ENCODE measurements around the gene PGM2.

The PGM2 gene

GRCh38 chr4:37793562-37793961, 32.9 kb upstream of the PGM2 start:
- no peak overlapping the region for H3K4me3 ChIP-seq (ENCODE audit: low read depth, low read length)
- TF ChIP-seq, protein P1, sequence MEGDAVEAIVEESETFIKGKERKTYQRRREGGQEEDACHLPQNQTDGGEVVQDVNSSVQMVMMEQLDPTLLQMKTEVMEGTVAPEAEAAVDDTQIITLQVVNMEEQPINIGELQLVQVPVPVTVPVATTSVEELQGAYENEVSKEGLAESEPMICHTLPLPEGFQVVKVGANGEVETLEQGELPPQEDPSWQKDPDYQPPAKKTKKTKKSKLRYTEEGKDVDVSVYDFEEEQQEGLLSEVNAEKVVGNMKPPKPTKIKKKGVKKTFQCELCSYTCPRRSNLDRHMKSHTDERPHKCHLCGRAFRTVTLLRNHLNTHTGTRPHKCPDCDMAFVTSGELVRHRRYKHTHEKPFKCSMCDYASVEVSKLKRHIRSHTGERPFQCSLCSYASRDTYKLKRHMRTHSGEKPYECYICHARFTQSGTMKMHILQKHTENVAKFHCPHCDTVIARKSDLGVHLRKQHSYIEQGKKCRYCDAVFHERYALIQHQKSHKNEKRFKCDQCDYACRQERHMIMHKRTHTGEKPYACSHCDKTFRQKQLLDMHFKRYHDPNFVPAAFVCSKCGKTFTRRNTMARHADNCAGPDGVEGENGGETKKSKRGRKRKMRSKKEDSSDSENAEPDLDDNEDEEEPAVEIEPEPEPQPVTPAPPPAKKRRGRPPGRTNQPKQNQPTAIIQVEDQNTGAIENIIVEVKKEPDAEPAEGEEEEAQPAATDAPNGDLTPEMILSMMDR (IDR thresholded peaks at IDR 0.05; ENCODE audit: low read depth, low read length) = peak; percentile 54

DNA sequence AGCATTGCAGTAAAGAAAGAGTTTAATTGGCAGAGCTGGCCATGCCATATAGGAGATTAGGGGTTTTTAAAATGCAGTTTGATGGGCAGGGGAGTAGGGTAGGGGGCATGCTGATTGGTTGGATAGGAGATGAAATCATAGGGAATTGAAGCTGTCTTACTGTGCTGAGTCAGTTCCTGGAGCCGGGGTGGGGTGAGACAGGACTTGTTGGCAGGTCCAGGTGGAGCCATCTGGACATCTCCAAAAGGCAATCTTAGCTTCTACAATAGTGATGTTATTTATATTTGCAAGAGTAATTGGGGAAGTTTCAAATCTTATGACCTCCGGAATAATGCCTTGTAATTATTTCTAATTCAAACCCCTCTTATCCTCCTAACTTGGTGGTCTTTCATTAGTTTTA, 32.4 kb upstream of the PGM2 start:
- TF ChIP-seq, protein P1 (IDR thresholded peaks at IDR 0.05; ENCODE audit: low read depth, low read length) = no peak
- no peak overlapping the region for H3K4me3 ChIP-seq (ENCODE audit: low read depth, low read length)

DNA sequence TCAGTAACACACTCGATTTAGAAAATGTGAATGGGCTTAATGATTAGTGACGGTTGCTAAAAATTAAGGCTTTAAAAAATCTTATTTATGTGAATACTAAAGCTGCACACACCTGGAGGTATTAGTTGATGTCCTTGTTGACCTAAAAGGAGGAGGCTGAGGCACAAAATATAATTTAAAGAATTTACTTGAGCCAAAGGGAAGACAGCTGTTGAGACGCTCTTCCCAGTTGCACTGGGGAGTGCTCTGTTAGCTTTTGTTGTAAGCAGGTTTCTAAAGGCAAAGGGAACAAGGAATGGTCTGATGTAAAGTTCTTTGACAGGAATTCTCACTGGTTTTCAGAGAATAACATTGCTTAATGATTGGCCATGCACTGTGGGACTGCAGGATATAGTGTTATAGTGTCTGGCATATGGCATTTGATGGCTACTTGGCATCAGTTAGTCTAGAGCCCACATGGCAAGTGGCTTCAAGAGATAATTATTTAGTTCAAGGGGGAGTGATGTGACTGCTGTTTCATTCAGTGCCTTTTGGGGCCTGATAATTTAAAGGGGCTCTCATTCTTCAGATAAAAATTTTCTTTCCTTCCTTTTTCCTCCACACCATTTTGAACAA, 30.8 kb upstream of the PGM2 start:
- TF ChIP-seq, protein P1 (IDR thresholded peaks at IDR 0.05; ENCODE audit: low read depth, low read length) = no peak

DNA sequence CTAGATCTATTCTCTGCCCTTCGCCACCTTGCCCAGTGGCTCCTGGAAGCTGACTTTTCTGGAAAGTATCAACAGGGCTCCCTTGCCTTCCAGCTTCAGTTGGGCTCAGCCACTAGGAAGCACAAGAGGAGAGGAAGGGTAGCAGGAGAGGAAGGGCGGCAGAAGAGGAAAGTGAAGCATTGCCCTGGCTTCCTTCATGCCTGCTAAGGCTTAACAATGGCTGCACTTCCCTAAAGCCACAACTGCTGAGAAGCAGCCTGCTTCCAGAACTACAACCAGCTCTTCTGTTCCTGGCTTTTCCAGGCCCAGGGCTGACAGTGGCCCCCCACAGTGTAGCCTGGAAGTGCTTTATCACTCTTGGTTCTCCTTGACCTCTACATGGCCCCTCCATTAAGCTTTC, 29.1 kb upstream of the PGM2 start:
- TF ChIP-seq, protein P1 (IDR thresholded peaks at IDR 0.05; ENCODE audit: low read depth, low read length) = no peak
- H3K4me3 ChIP-seq (ENCODE audit: low read depth, low read length) = no peak overlapping the region

More for the DNA sequence above, 30.8 kb upstream of the PGM2 start:
- H3K4me3 ChIP-seq (ENCODE audit: low read depth, low read length) = no peak overlapping the region

DNA sequence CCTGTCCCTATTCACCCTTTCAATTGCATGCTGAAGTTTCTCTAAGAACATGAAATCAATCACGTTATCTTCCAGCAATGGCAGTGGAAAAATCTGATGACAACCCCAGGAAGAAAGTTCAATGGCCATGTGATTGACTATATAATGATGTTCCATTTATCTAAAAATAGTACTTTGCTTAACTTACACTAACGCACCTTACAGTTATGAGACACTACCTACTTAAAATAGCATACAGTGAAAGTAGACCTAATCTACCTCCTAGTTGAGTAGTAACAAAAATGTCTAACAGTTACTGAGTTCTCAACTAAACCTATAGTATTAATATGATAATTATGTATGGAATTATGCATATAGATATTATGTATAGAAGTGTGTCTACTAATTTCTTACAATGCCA, 28.6 kb upstream of the PGM2 start:
- no peak overlapping the region for H3K4me3 ChIP-seq (ENCODE audit: low read depth, low read length)
- TF ChIP-seq, protein P1 (IDR thresholded peaks at IDR 0.05; ENCODE audit: low read depth, low read length) = no peak

DNA sequence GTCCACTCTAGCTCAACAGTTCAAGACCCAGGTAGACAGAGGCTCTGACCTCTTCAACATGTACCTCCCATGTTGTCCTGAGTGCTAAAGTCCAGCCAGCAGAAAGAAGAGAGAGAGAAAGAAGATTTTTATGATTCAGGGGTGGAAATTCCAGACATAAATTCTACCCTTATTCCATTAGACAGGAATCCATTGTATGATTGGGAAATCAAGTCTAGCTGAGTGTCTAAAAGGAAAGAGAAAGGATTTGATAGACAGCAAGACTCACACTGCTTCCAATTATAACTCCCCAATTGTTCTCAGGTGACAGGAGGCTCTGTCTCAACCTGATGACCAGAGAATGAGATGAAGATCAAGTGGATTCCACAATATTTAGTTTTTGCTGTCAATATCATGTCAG, 27.9 kb upstream of the PGM2 start:
- TF ChIP-seq, protein P1 (IDR thresholded peaks at IDR 0.05; ENCODE audit: low read depth, low read length) = no peak
- H3K4me3 ChIP-seq (ENCODE audit: low read depth, low read length) = no peak overlapping the region

DNA sequence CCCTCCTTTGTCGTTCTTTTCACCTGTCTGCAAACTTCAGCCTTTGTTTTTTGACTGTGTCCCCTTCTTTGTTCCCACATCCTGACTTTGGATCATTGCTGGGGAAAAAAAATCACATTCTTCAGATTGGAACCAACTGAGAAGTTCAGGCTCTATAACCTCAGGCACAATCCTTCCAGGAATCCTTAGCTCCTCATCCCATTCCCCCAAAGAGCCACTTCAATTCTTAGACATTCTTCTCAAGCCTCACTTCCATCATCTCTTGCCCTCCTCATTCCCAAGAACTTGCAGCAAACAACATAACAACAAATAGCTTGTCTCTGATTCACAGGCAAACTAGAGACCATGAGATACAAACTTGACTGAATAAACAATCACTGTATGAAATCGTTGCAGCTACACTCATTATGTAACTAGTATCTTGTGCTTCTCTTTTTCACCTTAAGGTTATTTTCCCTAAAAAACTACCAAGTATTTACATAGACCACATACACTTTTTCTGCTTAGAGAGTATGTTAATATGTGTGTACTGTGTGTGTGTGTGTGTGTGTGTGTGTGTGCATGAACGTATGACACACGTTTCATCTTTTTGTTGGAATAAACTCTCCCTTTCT, 26.4 kb upstream of the PGM2 start:
- H3K4me3 ChIP-seq (ENCODE audit: low read depth, low read length) = no peak overlapping the region
- TF ChIP-seq, protein P1 (IDR thresholded peaks at IDR 0.05; ENCODE audit: low read depth, low read length) = no peak
